ENCODE results near the gene POLR2F.

The POLR2F gene

GRCh38 chr22:37953437-37954179 is at the start of gene POLR2F, which contains the start of gene C22orf23:
TSS of gene POLR2F (plus strand) at chr22:37953699. CDS start at chr22:37953788, 89 bp downstream.
TSS of gene C22orf23 (minus strand) at chr22:37953601. CDS start at chr22:37953149, 452 bp downstream.
- DNase-seq: peak; percentile 73

- no peak for DNase-seq
These were observed 48.6 kb upstream of the POLR2F start for GRCh38 chr22:37904572-37905533.

GRCh38 chr22:37905534-37906363 is 47.8 kb upstream of the POLR2F start, which contains the start of gene MICALL1:
TSS of gene MICALL1 (plus strand) at chr22:37906297. CDS start at chr22:37906423, 126 bp downstream.
- peak; percentile 42 for DNase-seq

- DNase-seq: no peak
These were observed 47.0 kb upstream of the POLR2F start for GRCh38 chr22:37906364-37907008.

GRCh38 chr22:37907036-37907954 is 46.2 kb upstream of the POLR2F start:
- no peak for DNase-seq

- no peak for DNase-seq
These were observed 43.7 kb upstream of the POLR2F start for GRCh38 chr22:37909766-37910165.

GRCh38 chr22:37910890-37911672 is 42.4 kb upstream of the POLR2F start:
- DNase-seq: no peak

GRCh38 chr22:37911697-37912096 is 41.8 kb upstream of the POLR2F start:
- no peak for DNase-seq

GRCh38 chr22:37912171-37912570 is 41.3 kb upstream of the POLR2F start:
- no peak for DNase-seq

- no peak for DNase-seq
These were observed 40.2 kb upstream of the POLR2F start for GRCh38 chr22:37913233-37913721.

GRCh38 chr22:37916311-37916710 is 37.2 kb upstream of the POLR2F start:
- no peak for DNase-seq

- DNase-seq: no peak
These were observed 35.5 kb upstream of the POLR2F start for GRCh38 chr22:37917874-37918548.

GRCh38 chr22:37918580-37919270 is 34.8 kb upstream of the POLR2F start:
- no peak for DNase-seq

GRCh38 chr22:37920126-37920525 is 33.4 kb upstream of the POLR2F start:
- DNase-seq: no peak

- no peak for DNase-seq
These were observed 31.3 kb upstream of the POLR2F start for GRCh38 chr22:37922191-37922590.

- DNase-seq: no peak
These were observed 29.6 kb upstream of the POLR2F start for GRCh38 chr22:37923927-37924326.

- DNase-seq: no peak
These were observed 29.0 kb upstream of the POLR2F start for GRCh38 chr22:37924386-37925065.

- no peak for DNase-seq
These were observed 28.2 kb upstream of the POLR2F start for GRCh38 chr22:37925330-37925729.

All from NCI-H510A (cell line).